IMR-90 (cell line): ENCODE results near the gene NMNAT3. TPM values are rescaled to one million over a fixed set of nuclear protein-coding genes. Genes with fewer than 3 reads are reported as not detected.

Experiments used
- ATAC-seq: fragments of 200-7000 bp; cut with Tn5 transposase; 2 replicates; pipeline ENCODE4 v1.9.1; 2020; ENCODE audit warnings: low read depth, mild to moderate bottlenecking, moderate library complexity
- BruUV-seq: library from RNA; stranded (reverse); fragments of 400-500 nt; replicated peaks from 2 replicates; lab custom pipeline; 2021; lab: Mats Ljungman, UMichigan
- CTCF ChIA-PET: fragments of 300-600 bp; formaldehyde crosslinking; extraction: SDS; loops from one replicate; lab custom pipeline; 2021; ENCODE audit warnings: antibody characterized with exemption; lab: Yijun Ruan, JAX
- POLR2A ChIA-PET: fragments of 300-600 bp; sonication (Branson Sonifier 250); formaldehyde crosslinking; loops from one replicate; lab custom pipeline; 2022; ENCODE audit warnings: antibody characterized with exemption; ENCODE audit not compliant: unreplicated experiment; lab: Charles Lee
- DNase-seq: peaks from one replicate; pipeline ENCODE4 v3.0.0; 2013
- H2AFZ ChIP-seq: replicated peaks from 2 replicates; pipeline ENCODE3; 2013; ENCODE audit warnings: low read length, mild to moderate bottlenecking; ENCODE audit not compliant: poor library complexity
- H2AK5ac ChIP-seq: 2 replicates; pipeline ENCODE4 v1.6.1; 2013; ENCODE audit warnings: low read depth, low read length, inconsistent platforms
- H2AK9ac ChIP-seq: replicated peaks from 2 replicates; pipeline ENCODE3; 2013; ENCODE audit warnings: mild to moderate bottlenecking, low read depth, low read length, moderate library complexity; ENCODE audit not compliant: poor library complexity
- H2BK120ac ChIP-seq: 2 replicates; pipeline ENCODE4 v1.6.1; 2013; ENCODE audit warnings: low read depth, low read length, inconsistent platforms
- H2BK15ac ChIP-seq: 3 replicates; pipeline ENCODE4 v1.6.1; 2013; ENCODE audit warnings: low read depth, low read length, inconsistent platforms
- H2BK20ac ChIP-seq: 2 replicates; pipeline ENCODE4 v1.6.1; 2013; ENCODE audit warnings: low read depth, mild to moderate bottlenecking, inconsistent platforms, low read length, moderate library complexity
- H2BK5ac ChIP-seq: 2 replicates; pipeline ENCODE4 v1.6.1; 2013; ENCODE audit warnings: mild to moderate bottlenecking, low read depth, low read length, inconsistent platforms; ENCODE audit not compliant: poor library complexity, severe bottlenecking
- H3K14ac ChIP-seq: replicated peaks from 2 replicates; pipeline ENCODE4 v1.6.1; 2013; ENCODE audit warnings: low read depth, low read length, inconsistent platforms
- H3K18ac ChIP-seq: 2 replicates; pipeline ENCODE4 v1.6.1; 2013; ENCODE audit warnings: low read depth, low read length, control low read depth
- H3K23ac ChIP-seq: 2 replicates; pipeline ENCODE4 v1.6.1; 2013; ENCODE audit warnings: low read depth, low read length, inconsistent platforms
- H3K27ac ChIP-seq: 2 replicates; pipeline ENCODE4 v1.5.1; 2013; ENCODE audit warnings: mild to moderate bottlenecking, control low read depth, low read length; ENCODE audit not compliant: insufficient read depth
- H3K27me3 ChIP-seq: 2 replicates; pipeline ENCODE4 v1.6.1; 2013; ENCODE audit warnings: low read length; ENCODE audit not compliant: control insufficient read depth, insufficient read depth
- H3K36me3 ChIP-seq: 2 replicates; pipeline ENCODE4 v1.6.1; 2013; ENCODE audit warnings: low read length, mixed read lengths; ENCODE audit not compliant: control insufficient read depth, insufficient read depth
- H3K4ac ChIP-seq: 2 replicates; pipeline ENCODE4 v1.6.1; 2013; ENCODE audit warnings: low read depth, low read length, inconsistent platforms
- H3K4me1 ChIP-seq: 2 replicates; pipeline ENCODE4 v1.6.1; 2013; ENCODE audit warnings: low read length, mixed read lengths; ENCODE audit not compliant: control insufficient read depth, insufficient read depth
- H3K4me2 ChIP-seq: 2 replicates; pipeline ENCODE4 v1.6.1; 2013; ENCODE audit warnings: low read depth, mild to moderate bottlenecking, control low read depth, low read length, moderate library complexity
- H3K4me3 ChIP-seq: 2 replicates; pipeline ENCODE4 v1.5.1; 2013; ENCODE audit warnings: low read depth, mild to moderate bottlenecking, control low read depth, low read length, moderate library complexity; ENCODE audit not compliant: insufficient read depth
- H3K56ac ChIP-seq: 2 replicates; pipeline ENCODE4 v1.6.1; 2013; ENCODE audit warnings: low read length, inconsistent platforms; ENCODE audit not compliant: insufficient read depth; ENCODE audit errors: extremely low read depth
- H3K79me1 ChIP-seq, 2 experiments: 2 replicates each; pipeline ENCODE4 v1.6.1; 2013; ENCODE audit warnings: low read length in 2 of 2, inconsistent platforms in 1 of 2, low read depth in 1 of 2
- H3K9ac ChIP-seq: 2 replicates; pipeline ENCODE4 v1.6.1; 2013; ENCODE audit warnings: low read depth, low read length, control low read depth
- H3K9me1 ChIP-seq: 2 replicates; pipeline ENCODE4 v1.6.1; 2013; ENCODE audit warnings: low read length, inconsistent platforms; ENCODE audit not compliant: insufficient read depth
- H3K9me3 ChIP-seq: 2 replicates; pipeline ENCODE4 v1.6.1; 2013; ENCODE audit warnings: low read length; ENCODE audit not compliant: control insufficient read depth, insufficient read depth
- H4K20me1 ChIP-seq: 2 replicates; pipeline ENCODE4 v1.6.1; 2013; ENCODE audit warnings: low read length, inconsistent platforms; ENCODE audit not compliant: insufficient read depth
- H4K5ac ChIP-seq: 2 replicates; pipeline ENCODE4 v1.6.1; 2013; ENCODE audit warnings: mild to moderate bottlenecking, low read depth, low read length, control low read depth
- H4K8ac ChIP-seq, 2 experiments: 2 replicates each; pipeline ENCODE4 v1.6.1; 2013; ENCODE audit warnings: low read depth in 2 of 2, low read length in 2 of 2, control low read depth in 1 of 2, inconsistent platforms in 1 of 2
- H4K91ac ChIP-seq: 2 replicates; pipeline ENCODE4 v1.6.1; 2013; ENCODE audit warnings: low read depth, low read length, inconsistent platforms; ENCODE audit not compliant: insufficient read depth
- BHLHE40 ChIP-seq: fragments of 150-350 bp; IDR thresholded peaks from 2 replicates; pipeline ENCODE4 v1.6.1; 2016; ENCODE audit warnings: mild to moderate bottlenecking, low read depth, low read length
- CEBPB ChIP-seq: IDR thresholded peaks from 2 replicates; pipeline ENCODE4 v1.6.1; 2012; ENCODE audit warnings: low read depth, low read length, improper control_type of control experiment
- CHD1 ChIP-seq: IDR thresholded peaks from 2 replicates; pipeline ENCODE4 v1.6.1; 2012; ENCODE audit warnings: low read depth, low read length, improper control_type of control experiment
- CTCF ChIP-seq: conservative IDR thresholded peaks from 2 replicates; pipeline ENCODE4 v1.5.1; 2012; ENCODE audit warnings: mild to moderate bottlenecking, low read depth, low read length, improper control_type of control experiment
- FOS ChIP-seq: fragments of 150-350 bp; IDR thresholded peaks from 2 replicates; pipeline ENCODE4 v1.6.1; 2016; ENCODE audit warnings: low read depth, low read length
- MAFK ChIP-seq: IDR thresholded peaks from 2 replicates; pipeline ENCODE4 v1.6.1; 2012; ENCODE audit warnings: low read depth, low read length, improper control_type of control experiment
- MAZ ChIP-seq: IDR thresholded peaks from 2 replicates; pipeline ENCODE4 v1.6.1; 2012; ENCODE audit warnings: low read depth, mild to moderate bottlenecking, low read length, improper control_type of control experiment, moderate library complexity, borderline replicate concordance
- MXI1 ChIP-seq: IDR thresholded peaks from 2 replicates; pipeline ENCODE4 v1.6.1; 2012; ENCODE audit warnings: low read depth, mild to moderate bottlenecking, low read length, moderate library complexity, borderline replicate concordance
- NFE2L2 ChIP-seq: fragments of 150-350 bp; IDR thresholded peaks from 2 replicates; pipeline ENCODE4 v1.6.1; 2016; ENCODE audit warnings: low read depth, mild to moderate bottlenecking, low read length
- POLR2A ChIP-seq: IDR thresholded peaks from 2 replicates; pipeline ENCODE4 v1.6.1; 2012; ENCODE audit warnings: mild to moderate bottlenecking, low read depth, low read length
- RAD21 ChIP-seq: IDR thresholded peaks from 2 replicates; pipeline ENCODE4 v1.6.1; 2012; ENCODE audit warnings: low read length, improper control_type of control experiment
- RCOR1 ChIP-seq: IDR thresholded peaks from 2 replicates; pipeline ENCODE4 v1.6.1; 2012; ENCODE audit warnings: mild to moderate bottlenecking, low read length, improper control_type of control experiment; ENCODE audit not compliant: insufficient replicate concordance
- RFX5 ChIP-seq: IDR thresholded peaks from 2 replicates; pipeline ENCODE4 v1.8.0; 2012; ENCODE audit warnings: low read depth, mild to moderate bottlenecking, low read length, moderate library complexity
- SMC3 ChIP-seq: fragments of 150-350 bp; IDR thresholded peaks from 2 replicates; pipeline ENCODE4 v1.6.1; 2016; ENCODE audit warnings: low read depth, mild to moderate bottlenecking, antibody characterized with exemption, low read length, moderate library complexity
- USF2 ChIP-seq: fragments of 150-350 bp; IDR thresholded peaks from 2 replicates; pipeline ENCODE4 v1.6.1; 2017; ENCODE audit warnings: mild to moderate bottlenecking, antibody characterized with exemption, low read length, low read depth
- WGBS, 2 experiments: methylation state at CpG; one replicate each; pipeline versions ENCODE4 v1.1.5 to v1.1.7; 2013; ENCODE audit warnings: missing lambda C conversion rate in 2 of 2; ENCODE audit not compliant: insufficient read length in 1 of 2; ENCODE audit errors: extremely low coverage in 2 of 2; 5-methylcytosine and 5-hydroxymethylcytosine counted together
- dilution Hi-C: fragments of 300-500 bp; cut with HindIII; formaldehyde crosslinking; loops from one replicate; pipeline ENCODE4 v1.14.3; 2018; ENCODE audit warnings: low sequenced_read_pairs; ENCODE audit not compliant: unreplicated experiment
- in situ Hi-C: fragments of 300-500 bp; cut with MboI; formaldehyde crosslinking; loops from 3 replicates; pipeline ENCODE4 v1.14.3; 2019; ENCODE audit warnings: low sequenced_read_pairs, inconsistent platforms, mixed read lengths
- intact Hi-C: fragments of 100-400 bp; cut with micrococcal nuclease; formaldehyde crosslinking; loops from 2 replicates; pipeline ENCODE4 v1.10.0; 2022
- polyA plus RNA-seq, 3 experiments: library from polyadenylated mRNA; depleted of rRNA; stranded (reverse); fragments of >200 nt; gene quantifications; 2 replicates each; pipeline ENCODE4 v1.2.3, GENCODE V29; 2012; ENCODE audit warnings: low replicate concordance in 1 of 3
- total RNA-seq: library from RNA; depleted of rRNA; stranded (reverse); fragments of >200 nt; gene quantifications from 2 replicates; pipeline ENCODE4 v1.2.3, GENCODE V29; 2012

Gene NMNAT3
- total and polyA plus RNA-seq, 2 of the 4 experiments (the other 2 are of a cell fraction): 0.12 to 0.36 TPM

DNA sequence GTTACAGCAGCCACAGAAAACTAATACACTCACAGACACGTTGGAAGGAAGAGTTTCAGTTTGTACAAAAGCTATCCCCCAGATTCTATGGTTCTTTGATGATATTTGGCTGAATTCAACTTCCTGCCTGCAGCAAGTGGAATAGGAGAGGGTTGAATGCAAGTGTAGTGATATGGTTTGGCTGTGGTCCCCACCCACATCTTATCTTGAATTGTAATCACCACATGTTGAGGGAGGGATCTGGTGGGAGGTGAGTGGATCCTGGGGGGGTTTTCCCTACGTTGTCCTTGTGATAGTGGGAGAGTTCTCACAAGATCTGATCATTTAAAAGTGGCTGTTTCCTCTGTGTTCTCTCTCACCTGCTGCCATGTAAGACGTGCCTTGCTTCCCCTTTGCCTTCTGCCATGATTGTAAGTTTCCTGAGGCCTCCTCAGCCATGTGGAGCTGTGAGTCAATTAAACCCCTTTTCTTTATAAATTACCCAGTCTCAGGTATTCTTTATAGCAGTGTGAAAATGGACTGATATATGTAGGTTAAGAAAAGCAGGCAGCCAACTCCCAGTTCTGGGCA lies 29.8 kb downstream of the NMNAT3 start:
- Histone ChIP-seq H2BK120ac (no peak overlapping the region), H2BK15ac (no peak overlapping the region), H2AK9ac (no peak overlapping the region), H3K4me2 (no peak overlapping the region), H3K4me1 (no peaks in the 10 kb centered on the region), H3K9me1 (no peaks in the 10 kb centered on the region), H3K23ac (no peak overlapping the region), H4K8ac (no peak overlapping the region), H3K9ac (no peak overlapping the region), H2BK5ac (no peak overlapping the region), H3K9me3 (no peaks in the 10 kb centered on the region), H3K18ac (no peak overlapping the region), H2AFZ (no peak overlapping the region), H3K56ac (no peak overlapping the region), H4K5ac (no peak overlapping the region), H4K20me1 (no peaks in the 10 kb centered on the region), H3K27me3 (no peaks in the 10 kb centered on the region), H3K27ac (no peak overlapping the region), H3K14ac (no peak overlapping the region), H3K79me1 (no peaks in the 10 kb centered on the region), H2BK20ac (no peak overlapping the region), H4K91ac (no peak overlapping the region), H3K4ac (no peak overlapping the region), H2AK5ac (no peak overlapping the region), H3K36me3 (no peaks in the 10 kb centered on the region), H3K4me3 (no peak overlapping the region)
- in situ Hi-C loops: no loop called here
- ATAC-seq: no peak
- DNase-seq: no peak
- TF ChIP-seq FOS (no peak), NFE2L2 (no peak), USF2 (no peak), MXI1 (no peak), POLR2A (no peak), MAZ (no peak), RCOR1 (no peak), SMC3 (no peak), CHD1 (no peak), MAFK (no peak), CTCF (no peak), RAD21 (no peak), RFX5 (no peak), BHLHE40 (no peak), CEBPB (no peak)
- dilution Hi-C loops: no loop called here
- no CpG with 5 or more reads among the region's 3 CpGs for WGBS, 2 experiments
- BruUV-seq: no TSS peak
- intact Hi-C loops: no loop called here
- POLR2A ChIA-PET: no interaction called here
- CTCF ChIA-PET: no interaction called here
